ENCODE results near the gene SYNPO. TPM values are rescaled to one million over a fixed set of nuclear protein-coding genes. Genes with fewer than 3 reads are reported as not detected.
A peak's percentile ranks its signal among the peaks of the same experiment; 100 is the strongest.

The SYNPO gene
- total and polyA plus RNA-seq, 8 donors: 22.0 to 114 (median 27.7) TPM

GRCh38 chr5:150672237-150672883 lies 31.9 kb downstream of the SYNPO start:
- Histone ChIP-seq H3K4me3 (peak overlapping the region; percentile 30 to 43), H3K36me3 (no peaks in the 10 kb centered on the region), H3K9me3 (no peaks in the 10 kb centered on the region), H3K27me3 (peaks cover 5 to 16% of the 10 kb centered on the region in 2 donors), H3K4me1 (peaks cover 10 to 33% of the 10 kb centered on the region in 2 donors), H3K27ac (peak overlapping the region in 1 of 2 donors; percentile 69)
- no peak for TF ChIP-seq CTCF (IDR thresholded peaks at IDR 0.05)
- DNase-seq: peak in 3 of 4 donors; percentile 52 to 86 (median 58)
- intact Hi-C loops (cut with DNase I): no loop called here
- ATAC-seq: peak; percentile 66

- H3K9me3 ChIP-seq: no peaks in the 10 kb centered on the region
- no peak for ATAC-seq
- H3K4me1 ChIP-seq: peaks cover 10 to 33% of the 10 kb centered on the region in 2 donors
- H3K27me3 ChIP-seq: peaks cover 5 to 16% of the 10 kb centered on the region in 2 donors
- H3K27ac ChIP-seq: peak overlapping the region in 1 of 2 donors; percentile 69
- peak overlapping the region; percentile 30 to 43 for H3K4me3 ChIP-seq
- TF ChIP-seq CTCF (IDR thresholded peaks at IDR 0.05): no peak
- H3K36me3 ChIP-seq: no peaks in the 10 kb centered on the region
- DNase-seq: no peak
- intact Hi-C loops (cut with DNase I): no loop called here
These were observed 32.4 kb downstream of the SYNPO start for GRCh38 chr5:150672884-150673275.

- Histone ChIP-seq H3K4me1 (peaks cover 10 to 33% of the 10 kb centered on the region in 2 donors), H3K4me3 (no peak overlapping the region), H3K27ac (peak overlapping the region; percentile 38 to 69), H3K36me3 (no peaks in the 10 kb centered on the region), H3K27me3 (peaks cover 5 to 16% of the 10 kb centered on the region in 2 donors), H3K9me3 (no peaks in the 10 kb centered on the region)
- intact Hi-C loops (cut with DNase I): no loop called here
- DNase-seq (peak in 3 of 4 donors; percentile 59 to 72 (median 65)), ATAC-seq (peak; percentile 11)
- TF ChIP-seq CTCF (IDR thresholded peaks at IDR 0.05): no peak
These were observed 33.9 kb downstream of the SYNPO start for GRCh38 chr5:150674341-150674821.

- no peak for DNase-seq
- TF ChIP-seq CTCF (IDR thresholded peaks at IDR 0.05): no peak
- intact Hi-C loops (cut with DNase I): no loop called here
- Histone ChIP-seq H3K36me3 (no peaks in the 10 kb centered on the region), H3K27ac (peak overlapping the region in 1 of 2 donors; percentile 69), H3K9me3 (no peaks in the 10 kb centered on the region), H3K4me3 (no peak overlapping the region), H3K27me3 (peaks cover 5 to 16% of the 10 kb centered on the region in 2 donors), H3K4me1 (peaks cover 10 to 33% of the 10 kb centered on the region in 2 donors)
- ATAC-seq: no peak
These were observed 34.6 kb downstream of the SYNPO start for GRCh38 chr5:150675069-150675468.

GRCh38 chr5:150676578-150676977 lies 36.1 kb downstream of the SYNPO start:
- no peaks in the 10 kb centered on the region for H3K9me3 ChIP-seq
- no peak overlapping the region for H3K4me3 ChIP-seq
- peaks cover 10 to 30% of the 10 kb centered on the region in 2 donors for H3K4me1 ChIP-seq
- TF ChIP-seq CTCF (IDR thresholded peaks at IDR 0.05): no peak
- intact Hi-C loops (cut with DNase I): no loop called here
- H3K27ac ChIP-seq: no peak overlapping the region
- DNase-seq (peak in 1 of 4 donors; percentile 53), ATAC-seq (no peak)
- no peaks in the 10 kb centered on the region for H3K36me3 ChIP-seq
- H3K27me3 ChIP-seq: peaks cover 4 to 9% of the 10 kb centered on the region in 2 donors

Measured in left lung (tissue), 10 donors.